Measurements from ENCODE around the gene RNF224.

Gene RNF224

GRCh38 chr9:137227054-137227852 is at the start of gene RNF224:
TSS of gene RNF224 (plus strand) at chr9:137227502. CDS start at chr9:137228336, 834 bp downstream.
- DNase-seq = peak; percentile 83

GRCh38 chr9:137178201-137178938 is 48.9 kb upstream of the RNF224 start:
- DNase-seq = no peak

DNA sequence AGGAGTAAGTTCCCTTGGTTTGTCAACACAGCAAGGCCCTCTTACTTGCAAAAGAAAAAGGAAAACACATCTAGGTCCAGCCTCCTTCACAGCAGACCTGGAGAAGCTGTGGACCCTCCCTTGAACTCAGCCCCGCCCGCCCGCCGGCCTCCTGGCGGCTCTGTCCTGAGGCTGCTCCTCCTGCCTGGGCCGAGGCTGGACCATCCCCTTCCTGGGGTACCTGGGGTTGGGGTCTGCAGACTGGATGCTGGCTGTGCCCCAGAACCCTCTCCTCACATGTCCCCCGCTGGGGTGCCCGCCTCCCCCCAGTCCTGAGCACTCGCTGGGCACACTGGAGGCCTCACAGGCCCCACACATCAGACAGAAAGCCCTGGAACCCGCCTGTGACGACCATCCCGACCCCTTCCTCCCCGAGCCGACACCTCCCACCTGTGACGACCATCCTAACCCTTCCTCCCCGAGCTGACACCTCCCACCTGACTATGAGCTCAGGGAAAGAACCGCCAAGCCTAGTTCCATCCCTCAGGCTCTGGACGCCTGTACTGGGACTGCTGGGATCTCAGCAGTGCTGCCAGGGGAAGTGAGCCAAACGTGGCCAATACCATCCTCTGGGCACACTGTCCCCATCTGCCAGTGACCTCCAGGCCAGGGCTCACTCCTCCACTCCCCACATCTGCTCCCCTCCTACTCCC is 48.2 kb upstream of the RNF224 start:
- no peak for DNase-seq

GRCh38 chr9:137179761-137180160 is 47.5 kb upstream of the RNF224 start:
- no peak for DNase-seq

- DNase-seq = no peak
Measured at GRCh38 chr9:137180491-137180890, 46.8 kb upstream of the RNF224 start.

GRCh38 chr9:137181680-137182079 is 45.6 kb upstream of the RNF224 start:
- DNase-seq = no peak

- DNase-seq = no peak
Measured at GRCh38 chr9:137182836-137183235, 44.5 kb upstream of the RNF224 start.

DNA sequence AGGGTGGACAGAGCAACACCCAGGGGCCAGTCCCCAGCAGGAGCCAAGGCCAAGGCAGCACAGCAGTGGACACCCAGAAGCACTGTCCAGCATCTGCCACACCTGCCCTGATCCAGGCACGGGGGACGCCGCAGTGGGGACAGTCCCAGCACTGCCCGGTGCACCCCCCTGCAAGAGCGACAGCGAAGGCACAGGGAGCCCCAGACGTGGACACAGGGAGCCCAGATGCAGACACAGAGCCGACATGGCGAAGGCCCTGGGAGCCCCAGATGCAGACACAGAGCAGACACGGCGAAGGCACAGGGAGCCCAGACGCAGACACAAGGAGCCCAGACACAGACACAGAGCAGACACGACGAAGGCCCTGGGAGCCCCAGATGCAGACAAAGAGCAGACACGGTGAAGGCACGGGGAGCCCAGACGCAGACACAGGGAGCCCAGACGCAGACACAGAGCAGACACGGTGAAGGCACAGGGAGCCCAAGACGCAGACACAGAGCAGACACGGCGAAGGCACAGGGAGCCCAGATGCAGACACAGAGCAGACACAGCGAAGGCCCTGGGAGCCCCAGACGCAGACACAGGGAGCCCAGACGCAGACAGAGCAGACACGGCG is 43.2 kb upstream of the RNF224 start:
- DNase-seq = no peak

DNA sequence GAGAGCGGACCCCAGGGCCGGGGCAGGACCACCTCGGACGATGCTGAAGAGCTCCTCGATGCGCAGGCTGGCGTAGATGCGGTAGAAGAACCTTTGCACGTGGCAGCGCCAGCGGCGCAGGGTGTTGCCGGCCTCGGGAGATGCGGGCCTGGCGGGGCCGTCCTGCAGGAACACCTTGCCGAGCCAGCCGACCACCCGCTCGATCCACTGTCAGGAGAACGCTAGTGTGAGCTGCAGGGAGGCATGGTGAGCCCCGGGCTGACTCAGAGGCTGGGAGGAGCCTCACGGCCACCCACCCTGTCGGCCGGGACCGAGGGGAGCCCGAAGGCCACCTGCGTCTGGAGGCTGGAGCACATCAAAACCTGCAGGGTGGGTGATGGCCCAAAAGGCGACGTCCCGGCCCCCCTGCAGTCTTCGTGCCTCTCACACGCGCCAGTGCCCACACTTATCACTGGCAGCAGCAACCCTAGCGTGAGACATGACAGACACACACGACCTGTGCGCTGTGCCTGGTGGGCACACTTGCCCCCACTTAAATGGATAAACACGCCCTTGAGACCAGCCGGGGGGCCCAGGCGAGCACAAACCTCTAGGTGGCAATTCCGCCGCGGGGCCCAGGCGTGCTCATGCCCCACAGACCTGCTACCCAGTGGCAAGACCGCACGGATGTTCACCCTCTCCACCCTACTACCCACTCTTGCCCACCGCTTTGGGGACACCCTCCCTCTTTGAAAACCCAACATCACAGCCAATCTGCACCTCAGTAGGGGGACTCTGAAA is 42.2 kb upstream of the RNF224 start:
- no peak for DNase-seq

- DNase-seq = no peak
Measured at GRCh38 chr9:137185921-137186320, 41.4 kb upstream of the RNF224 start.

- DNase-seq = no peak
Measured at GRCh38 chr9:137186385-137186784, 40.9 kb upstream of the RNF224 start.

GRCh38 chr9:137187386-137187785 is 39.9 kb upstream of the RNF224 start:
- no peak for DNase-seq

DNA sequence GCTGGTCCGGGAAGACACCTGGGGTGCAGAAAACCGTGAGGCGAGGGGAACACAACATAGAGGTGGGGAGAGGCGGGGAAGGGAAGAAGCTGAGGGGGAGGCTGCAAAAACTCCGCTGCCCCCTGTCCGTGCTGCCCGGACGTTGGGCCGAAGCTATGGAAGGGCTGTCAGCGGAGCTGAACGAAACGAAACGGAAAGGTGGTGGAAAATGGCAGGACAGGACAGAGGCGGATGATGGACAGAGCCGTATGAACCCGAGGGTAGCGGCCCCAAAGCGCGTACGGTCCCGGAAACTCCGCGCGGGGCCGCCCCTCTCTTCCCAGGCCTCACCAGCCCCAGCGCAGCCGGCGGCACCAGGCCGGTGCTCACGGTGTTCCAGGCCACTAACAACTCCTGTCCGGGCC is 39.2 kb upstream of the RNF224 start:
- DNase-seq = no peak

GRCh38 chr9:137188490-137189296 is 38.6 kb upstream of the RNF224 start, which contains the start of the genes ANAPC2 and SSNA1:
TSS of gene ANAPC2 (minus strand) at chr9:137188560. CDS start at chr9:137188532, 28 bp downstream.
TSS of gene SSNA1 (plus strand) at chr9:137188676. CDS start at chr9:137188727, 51 bp downstream.
- peak; percentile 90 for DNase-seq

GRCh38 chr9:137189297-137190295 is 37.7 kb upstream of the RNF224 start:
- DNase-seq = no peak

DNA sequence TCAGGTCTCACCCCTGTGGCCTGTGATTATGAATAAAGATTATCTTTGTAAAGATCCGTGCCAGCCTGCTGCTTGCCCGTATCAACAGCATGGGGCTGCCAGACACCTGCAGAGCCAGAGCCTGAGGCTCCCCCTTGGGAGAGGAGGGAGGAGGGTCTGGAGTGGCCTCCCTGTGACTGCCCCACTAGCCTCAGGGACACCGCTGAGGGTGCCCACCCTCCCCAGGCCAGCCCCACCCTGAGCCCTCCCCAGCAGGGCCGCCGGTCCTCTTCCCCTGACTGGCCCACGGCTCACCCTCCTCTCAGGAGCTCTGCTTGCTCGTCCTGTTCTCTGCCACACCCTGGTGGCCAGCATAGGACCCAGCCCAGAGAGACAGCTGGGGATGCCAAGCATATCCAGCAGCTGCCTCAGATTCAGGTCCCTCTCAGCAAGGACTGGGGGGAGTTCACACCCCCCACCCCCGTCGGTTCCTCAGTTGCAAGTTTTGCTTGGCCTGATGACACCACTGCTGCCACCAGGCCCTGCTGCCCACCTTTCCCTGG is 36.9 kb upstream of the RNF224 start:
- DNase-seq = no peak

DNA sequence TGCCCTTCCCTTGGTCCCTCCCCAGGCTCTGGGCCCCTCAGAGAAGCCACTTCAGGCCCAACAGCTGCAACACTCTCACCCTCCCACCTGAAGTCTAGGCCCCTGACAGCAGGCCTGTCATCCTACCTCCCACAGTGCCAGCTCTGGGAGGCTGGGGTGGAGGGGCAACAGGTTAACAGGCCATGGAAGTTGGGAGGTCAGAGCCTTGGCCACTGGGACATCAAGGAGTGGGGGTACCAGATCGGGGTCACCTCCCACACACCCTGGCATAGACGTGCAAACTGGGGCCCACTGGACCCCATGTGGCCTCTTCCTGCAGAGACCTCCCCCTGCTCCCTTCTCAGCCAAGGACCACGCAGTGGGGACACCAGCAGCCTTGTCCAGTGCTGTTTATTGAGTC is 36.1 kb upstream of the RNF224 start:
- DNase-seq = no peak

DNA sequence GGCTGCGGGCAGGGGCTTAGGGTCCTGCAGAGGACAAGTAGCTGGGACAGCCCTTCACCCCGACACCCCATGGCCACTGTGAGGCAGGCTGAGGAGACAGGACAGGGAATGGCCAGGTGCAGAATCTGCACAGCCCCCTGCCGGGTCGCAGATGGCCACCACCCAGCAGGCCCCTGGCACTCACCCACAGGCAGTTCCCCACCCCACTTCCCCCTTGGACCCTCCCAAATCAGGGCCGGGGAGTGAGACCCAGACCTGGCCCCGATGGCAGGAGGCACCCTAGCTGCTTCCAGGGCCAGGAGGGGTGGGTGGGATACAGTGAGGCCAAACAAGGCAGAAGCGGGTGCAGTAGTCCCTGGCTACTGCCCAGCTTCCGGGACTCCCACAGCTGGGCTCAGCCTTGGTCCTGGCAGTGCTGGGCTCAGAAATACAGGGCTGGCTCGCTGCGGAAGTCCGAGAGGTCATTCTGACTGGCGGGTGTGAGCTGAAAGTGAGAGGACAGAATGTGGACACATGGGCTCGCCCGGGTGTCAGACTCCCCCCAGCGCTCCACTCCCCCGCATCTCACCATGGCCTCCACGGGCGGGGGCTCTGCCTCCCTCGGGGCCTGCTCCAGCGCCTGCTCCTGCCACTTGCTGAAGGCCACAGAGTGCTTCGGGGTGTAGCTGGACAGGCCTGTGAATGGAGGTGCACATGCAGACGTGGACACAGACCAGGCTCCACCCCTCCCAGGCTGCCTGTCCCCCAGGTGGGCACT is 35.4 kb upstream of the RNF224 start:
- no peak for DNase-seq

GRCh38 chr9:137192448-137192780 is 34.9 kb upstream of the RNF224 start:
- no peak for DNase-seq

Measured in stimulated activated CD4-positive, alpha-beta T cell treated with anti-CD3 and anti-CD28 coated beads, Interleukin-1b, Interleukin-23, amount 100 ng/mL, for 48 hours (primary cell).